ENCODE results near the gene KMT2B. TPM values are rescaled to one million over a fixed set of nuclear protein-coding genes. Genes with fewer than 3 reads are reported as not detected.

The KMT2B gene, protein sequence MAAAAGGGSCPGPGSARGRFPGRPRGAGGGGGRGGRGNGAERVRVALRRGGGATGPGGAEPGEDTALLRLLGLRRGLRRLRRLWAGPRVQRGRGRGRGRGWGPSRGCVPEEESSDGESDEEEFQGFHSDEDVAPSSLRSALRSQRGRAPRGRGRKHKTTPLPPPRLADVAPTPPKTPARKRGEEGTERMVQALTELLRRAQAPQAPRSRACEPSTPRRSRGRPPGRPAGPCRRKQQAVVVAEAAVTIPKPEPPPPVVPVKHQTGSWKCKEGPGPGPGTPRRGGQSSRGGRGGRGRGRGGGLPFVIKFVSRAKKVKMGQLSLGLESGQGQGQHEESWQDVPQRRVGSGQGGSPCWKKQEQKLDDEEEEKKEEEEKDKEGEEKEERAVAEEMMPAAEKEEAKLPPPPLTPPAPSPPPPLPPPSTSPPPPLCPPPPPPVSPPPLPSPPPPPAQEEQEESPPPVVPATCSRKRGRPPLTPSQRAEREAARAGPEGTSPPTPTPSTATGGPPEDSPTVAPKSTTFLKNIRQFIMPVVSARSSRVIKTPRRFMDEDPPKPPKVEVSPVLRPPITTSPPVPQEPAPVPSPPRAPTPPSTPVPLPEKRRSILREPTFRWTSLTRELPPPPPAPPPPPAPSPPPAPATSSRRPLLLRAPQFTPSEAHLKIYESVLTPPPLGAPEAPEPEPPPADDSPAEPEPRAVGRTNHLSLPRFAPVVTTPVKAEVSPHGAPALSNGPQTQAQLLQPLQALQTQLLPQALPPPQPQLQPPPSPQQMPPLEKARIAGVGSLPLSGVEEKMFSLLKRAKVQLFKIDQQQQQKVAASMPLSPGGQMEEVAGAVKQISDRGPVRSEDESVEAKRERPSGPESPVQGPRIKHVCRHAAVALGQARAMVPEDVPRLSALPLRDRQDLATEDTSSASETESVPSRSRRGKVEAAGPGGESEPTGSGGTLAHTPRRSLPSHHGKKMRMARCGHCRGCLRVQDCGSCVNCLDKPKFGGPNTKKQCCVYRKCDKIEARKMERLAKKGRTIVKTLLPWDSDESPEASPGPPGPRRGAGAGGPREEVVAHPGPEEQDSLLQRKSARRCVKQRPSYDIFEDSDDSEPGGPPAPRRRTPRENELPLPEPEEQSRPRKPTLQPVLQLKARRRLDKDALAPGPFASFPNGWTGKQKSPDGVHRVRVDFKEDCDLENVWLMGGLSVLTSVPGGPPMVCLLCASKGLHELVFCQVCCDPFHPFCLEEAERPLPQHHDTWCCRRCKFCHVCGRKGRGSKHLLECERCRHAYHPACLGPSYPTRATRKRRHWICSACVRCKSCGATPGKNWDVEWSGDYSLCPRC (N-terminal part only)
- polyA plus RNA-seq: 33.2 TPM
- long read RNA-seq, donor 1: 0 reads
- long read RNA-seq, donor 2, partial matches to known transcripts: 17 of 20 reads
- long read RNA-seq, donor 2, other reads (novel, unspliced or antisense): 0 of 20 reads
- long read RNA-seq, donor 3: 0 reads
- long read RNA-seq, donor 4: 0 reads
- long read RNA-seq, donor 5, partial matches to known transcripts: 64 of 64 reads
- long read RNA-seq, donor 5, other reads (novel, unspliced or antisense): 0 of 64 reads
- long read RNA-seq, donor 6, partial matches to known transcripts: 12 of 15 reads
- long read RNA-seq, donor 6, other reads (novel, unspliced or antisense): 0 of 15 reads
- long read RNA-seq, donor 7, partial matches to known transcripts: 0 of 2 reads
- long read RNA-seq, donor 7, other reads (novel, unspliced or antisense): 0 of 2 reads
- long read RNA-seq, donor 8, partial matches to known transcripts: 17 of 21 reads
- long read RNA-seq, donor 8, other reads (novel, unspliced or antisense): 0 of 21 reads
- long read RNA-seq, donor 9, partial matches to known transcripts: 0 of 1 reads
- long read RNA-seq, donor 9, other reads (novel, unspliced or antisense): 0 of 1 reads
- long read RNA-seq, donor 10, partial matches to known transcripts: 12 of 13 reads
- long read RNA-seq, donor 10, other reads (novel, unspliced or antisense): 0 of 13 reads
- long read RNA-seq, donor 11, partial matches to known transcripts: 0 of 2 reads
- long read RNA-seq, donor 11, other reads (novel, unspliced or antisense): 0 of 2 reads

GRCh38 chr19:35717665-35718344 is at the start of gene KMT2B:
Gene KMT2B (plus strand): TSS chr19:35718003. CDS start chr19:35718019, 16 bp downstream.
- Histone ChIP-seq H3K9me3 (ENCODE audit: control insufficient read depth, low read depth, low read length) (no peaks in the 10 kb centered on the region), H3K4me3 (ENCODE audit: low read length) (peak within 1 kb of the TSS; percentile 80), H3K27ac (ENCODE audit: low read length) (peak within 1 kb of the TSS; percentile 81), H3K4me1 (ENCODE audit: control insufficient read depth, insufficient read depth, low read length) (peaks cover 21% of the 10 kb centered on the region), H3K36me3 (ENCODE audit: control insufficient read depth, insufficient read depth, low read length) (peaks cover 27% of the 10 kb centered on the region), H3K27me3 (ENCODE audit: control insufficient read depth, insufficient read depth, low read length) (no peaks in the 10 kb centered on the region)
- no CpG with 5 or more reads among the region's 109 CpGs for WGBS (ENCODE audit: insufficient coverage, low lambda C conversion rate)
- DNase-seq: peak in 1 of 2 donors; percentile 99

DNA sequence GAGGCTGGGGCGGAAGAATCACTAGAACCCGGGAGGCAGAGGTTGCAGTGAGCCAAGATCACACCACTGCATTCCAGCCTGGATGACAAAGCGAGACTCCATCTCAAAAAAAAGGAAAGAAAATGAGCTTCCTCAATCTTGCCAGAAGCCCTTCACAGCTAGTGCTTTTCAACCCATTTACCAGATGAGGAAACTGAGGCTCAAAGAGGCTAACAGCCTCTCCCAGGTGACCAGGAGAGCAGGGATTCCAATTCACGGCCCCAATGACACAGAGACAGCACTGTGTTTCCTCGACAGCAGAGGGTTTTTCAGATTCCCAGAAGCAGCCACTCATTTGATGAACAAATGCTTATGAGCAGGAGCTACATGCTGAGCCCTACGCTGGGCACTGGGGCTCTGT is 48.2 kb upstream of the KMT2B start:
- DNase-seq: no peak
- H3K4me1 ChIP-seq (ENCODE audit: control insufficient read depth, insufficient read depth, low read length): peaks cover 7% of the 10 kb centered on the region
- whole genome bisulfite sequencing (ENCODE audit: insufficient coverage, low lambda C conversion rate): no CpG with 5 or more reads among the region's 6 CpGs
- H3K27ac ChIP-seq (ENCODE audit: low read length): no peak overlapping the region
- H3K27me3 ChIP-seq (ENCODE audit: control insufficient read depth, insufficient read depth, low read length): peaks cover 25% of the 10 kb centered on the region
- H3K36me3 ChIP-seq (ENCODE audit: control insufficient read depth, insufficient read depth, low read length): no peaks in the 10 kb centered on the region
- H3K9me3 ChIP-seq (ENCODE audit: control insufficient read depth, low read depth, low read length): peaks cover 6% of the 10 kb centered on the region
- H3K4me3 ChIP-seq (ENCODE audit: low read length): no peak overlapping the region

DNA sequence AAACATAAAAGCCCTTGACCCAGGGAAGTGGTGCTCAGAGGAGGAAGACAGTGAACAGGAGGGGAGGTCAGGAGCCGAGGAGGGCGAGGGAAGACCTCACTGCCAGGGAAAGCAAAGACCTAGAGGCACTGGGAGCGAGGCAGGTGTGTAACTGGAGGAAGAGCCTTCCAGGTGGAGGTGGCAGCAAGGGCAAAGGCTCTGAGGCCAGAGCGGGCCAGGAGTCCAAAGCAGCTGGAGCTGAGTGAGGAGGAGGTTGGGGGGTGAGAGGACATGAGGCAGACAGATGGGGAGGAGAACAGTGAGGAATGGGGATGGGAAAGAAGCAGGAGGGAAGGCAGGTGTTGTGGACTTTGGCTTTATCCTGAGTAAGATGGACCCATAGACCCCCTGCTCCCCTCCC is 47.8 kb upstream of the KMT2B start:
- peaks cover 26% of the 10 kb centered on the region for H3K27me3 ChIP-seq (ENCODE audit: control insufficient read depth, insufficient read depth, low read length)
- DNase-seq: peak in 1 of 2 donors; percentile 44
- H3K36me3 ChIP-seq (ENCODE audit: control insufficient read depth, insufficient read depth, low read length): no peaks in the 10 kb centered on the region
- H3K4me1 ChIP-seq (ENCODE audit: control insufficient read depth, insufficient read depth, low read length): peaks cover 7% of the 10 kb centered on the region
- WGBS (ENCODE audit: insufficient coverage, low lambda C conversion rate): no CpG with 5 or more reads among the region's 4 CpGs
- no peak overlapping the region for H3K27ac ChIP-seq (ENCODE audit: low read length)
- peaks cover 6% of the 10 kb centered on the region for H3K9me3 ChIP-seq (ENCODE audit: control insufficient read depth, low read depth, low read length)
- no peak overlapping the region for H3K4me3 ChIP-seq (ENCODE audit: low read length)

DNA sequence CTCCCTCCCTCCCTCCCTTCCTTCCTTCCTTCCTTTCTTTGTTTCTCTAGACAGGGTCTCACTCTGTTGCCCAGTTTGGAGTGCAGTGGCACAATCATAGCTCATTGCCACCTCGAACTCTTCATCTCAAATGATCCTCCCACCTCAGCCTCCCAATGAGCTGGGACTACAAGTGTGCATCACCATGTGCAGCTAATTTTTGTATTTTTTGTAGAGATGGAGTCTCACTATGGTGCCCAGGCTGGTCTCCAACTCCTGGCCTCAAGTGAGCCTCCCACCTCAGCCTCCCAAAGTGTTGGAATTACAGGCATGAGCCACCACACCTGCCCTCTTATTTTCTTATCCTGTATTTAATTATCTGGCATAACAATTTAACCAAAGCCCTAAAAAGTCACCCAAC is 47.1 kb upstream of the KMT2B start:
- no peak overlapping the region for H3K4me3 ChIP-seq (ENCODE audit: low read length)
- peaks cover 7% of the 10 kb centered on the region for H3K4me1 ChIP-seq (ENCODE audit: control insufficient read depth, insufficient read depth, low read length)
- peaks cover 26% of the 10 kb centered on the region for H3K27me3 ChIP-seq (ENCODE audit: control insufficient read depth, insufficient read depth, low read length)
- H3K36me3 ChIP-seq (ENCODE audit: control insufficient read depth, insufficient read depth, low read length): no peaks in the 10 kb centered on the region
- DNase-seq: no peak
- WGBS (ENCODE audit: insufficient coverage, low lambda C conversion rate): no CpG with 5 or more reads among the region's 1 CpG
- H3K9me3 ChIP-seq (ENCODE audit: control insufficient read depth, low read depth, low read length): peaks cover 6% of the 10 kb centered on the region
- H3K27ac ChIP-seq (ENCODE audit: low read length): no peak overlapping the region

DNA sequence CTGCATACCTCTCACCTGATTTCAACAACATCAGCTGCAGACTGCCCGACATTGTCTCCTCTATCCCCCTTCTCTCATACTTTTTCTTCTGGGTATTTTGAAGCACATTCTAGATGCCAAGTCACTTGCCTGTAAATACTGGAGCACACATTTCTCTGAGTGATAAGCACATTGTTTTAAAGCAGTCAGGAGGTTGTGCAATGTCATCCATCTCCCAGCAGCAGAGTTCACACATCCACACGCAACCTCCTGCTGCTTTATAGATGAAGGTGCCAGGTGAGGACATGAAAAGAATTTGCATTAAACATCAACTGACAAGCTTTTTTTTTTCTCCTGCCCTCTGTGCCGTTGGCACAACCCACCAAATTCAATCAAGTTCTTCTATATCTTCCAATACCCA is 46.0 kb upstream of the KMT2B start:
- Histone ChIP-seq H3K9me3 (ENCODE audit: control insufficient read depth, low read depth, low read length) (peaks cover 6% of the 10 kb centered on the region), H3K36me3 (ENCODE audit: control insufficient read depth, insufficient read depth, low read length) (no peaks in the 10 kb centered on the region), H3K27ac (ENCODE audit: low read length) (no peak overlapping the region), H3K4me1 (ENCODE audit: control insufficient read depth, insufficient read depth, low read length) (peaks cover 7% of the 10 kb centered on the region), H3K4me3 (ENCODE audit: low read length) (no peak overlapping the region), H3K27me3 (ENCODE audit: control insufficient read depth, insufficient read depth, low read length) (peaks cover 26% of the 10 kb centered on the region)
- 42% methylated on average over 2 of the region's 3 CpGs for WGBS (ENCODE audit: insufficient coverage, low lambda C conversion rate)
- DNase-seq: peak; percentile 33 to 51

DNA sequence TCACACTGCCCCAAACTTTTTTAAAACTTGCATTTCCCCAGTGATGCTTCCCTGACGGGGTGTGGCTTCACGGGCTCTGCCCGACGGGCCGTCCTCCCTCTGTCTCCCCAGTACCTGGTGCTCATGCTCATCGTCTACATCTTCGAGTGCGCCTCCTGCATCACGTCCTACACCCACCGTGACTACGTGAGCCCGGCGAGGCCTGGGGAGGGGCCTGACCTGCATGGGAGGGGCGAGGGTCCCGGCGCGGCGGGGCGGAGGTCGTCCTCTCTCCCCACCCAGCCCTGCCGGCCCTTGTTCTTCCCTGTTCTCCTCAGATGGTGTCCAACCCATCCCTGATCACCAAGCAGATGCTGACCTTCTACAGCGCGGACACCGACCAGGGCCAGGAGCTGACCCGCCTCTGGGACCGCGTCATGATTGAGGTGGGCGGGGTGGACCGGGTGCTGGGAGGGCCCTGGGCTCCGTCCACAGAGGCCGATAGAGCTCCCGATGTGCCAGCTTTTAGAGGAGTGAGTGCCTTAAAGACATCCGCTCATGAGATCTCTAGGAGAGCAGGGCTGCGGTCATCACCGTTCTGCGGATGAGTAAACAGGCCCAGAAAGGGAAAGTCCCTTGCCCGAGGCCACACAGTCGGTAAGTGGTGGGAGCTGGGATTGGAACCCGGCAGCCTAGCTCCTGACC is 44.5 kb upstream of the KMT2B start:
- WGBS (ENCODE audit: insufficient coverage, low lambda C conversion rate): no CpG with 5 or more reads among the region's 39 CpGs
- Histone ChIP-seq H3K27ac (ENCODE audit: low read length) (no peak overlapping the region), H3K9me3 (ENCODE audit: control insufficient read depth, low read depth, low read length) (peaks cover 6% of the 10 kb centered on the region), H3K27me3 (ENCODE audit: control insufficient read depth, insufficient read depth, low read length) (peaks cover 26% of the 10 kb centered on the region), H3K4me3 (ENCODE audit: low read length) (no peak overlapping the region), H3K4me1 (ENCODE audit: control insufficient read depth, insufficient read depth, low read length) (peaks cover 7% of the 10 kb centered on the region), H3K36me3 (ENCODE audit: control insufficient read depth, insufficient read depth, low read length) (no peaks in the 10 kb centered on the region)
- DNase-seq: peak in 1 of 2 donors; percentile 11

GRCh38 chr19:35675589-35676140 is 42.1 kb upstream of the KMT2B start:
- Histone ChIP-seq H3K27me3 (ENCODE audit: control insufficient read depth, insufficient read depth, low read length) (peaks cover 26% of the 10 kb centered on the region), H3K9me3 (ENCODE audit: control insufficient read depth, low read depth, low read length) (peaks cover 6% of the 10 kb centered on the region), H3K4me1 (ENCODE audit: control insufficient read depth, insufficient read depth, low read length) (peaks cover 3% of the 10 kb centered on the region), H3K27ac (ENCODE audit: low read length) (no peak overlapping the region), H3K36me3 (ENCODE audit: control insufficient read depth, insufficient read depth, low read length) (no peaks in the 10 kb centered on the region), H3K4me3 (ENCODE audit: low read length) (no peak overlapping the region)
- WGBS (ENCODE audit: insufficient coverage, low lambda C conversion rate): 79% methylated on average over 5 of the region's 15 CpGs
- no peak for DNase-seq

GRCh38 chr19:35689836-35690235 is 28.0 kb upstream of the KMT2B start:
- H3K27me3 ChIP-seq (ENCODE audit: control insufficient read depth, insufficient read depth, low read length): no peaks in the 10 kb centered on the region
- no peak for DNase-seq
- H3K4me3 ChIP-seq (ENCODE audit: low read length): no peak overlapping the region
- no peaks in the 10 kb centered on the region for H3K4me1 ChIP-seq (ENCODE audit: control insufficient read depth, insufficient read depth, low read length)
- H3K27ac ChIP-seq (ENCODE audit: low read length): no peak overlapping the region
- no CpG with 5 or more reads among the region's 4 CpGs for WGBS (ENCODE audit: insufficient coverage, low lambda C conversion rate)
- H3K9me3 ChIP-seq (ENCODE audit: control insufficient read depth, low read depth, low read length): no peaks in the 10 kb centered on the region
- no peaks in the 10 kb centered on the region for H3K36me3 ChIP-seq (ENCODE audit: control insufficient read depth, insufficient read depth, low read length)

Measured in large intestine (tissue), 12 donors.